GM13977 (cell line): Measurements from ENCODE around the gene FGFRL1.

ENCODE experiments used
- DNase-seq: peaks from one replicate; pipeline ENCODE4 v3.0.0; 2012; ENCODE audit warnings: low spot score
- in situ Hi-C: fragments of 300-500 bp; cut with MboI; formaldehyde crosslinking; loops from one replicate; pipeline ENCODE4 v1.12.0; 2022; ENCODE audit warnings: low sequenced_read_pairs, low pct_unique_long_range_greater_than_20kb, mixed read lengths, inconsistent platforms; ENCODE audit not compliant: unreplicated experiment
- TF ChIP-seq, protein P1 (sequence below): IDR thresholded peaks from 2 replicates; pipeline ENCODE4 v1.5.1; 2012; ENCODE audit warnings: mild to moderate bottlenecking, control low read depth; ENCODE audit not compliant: insufficient read depth; ENCODE audit errors: extremely low read depth, missing control alignments

Gene FGFRL1, protein sequence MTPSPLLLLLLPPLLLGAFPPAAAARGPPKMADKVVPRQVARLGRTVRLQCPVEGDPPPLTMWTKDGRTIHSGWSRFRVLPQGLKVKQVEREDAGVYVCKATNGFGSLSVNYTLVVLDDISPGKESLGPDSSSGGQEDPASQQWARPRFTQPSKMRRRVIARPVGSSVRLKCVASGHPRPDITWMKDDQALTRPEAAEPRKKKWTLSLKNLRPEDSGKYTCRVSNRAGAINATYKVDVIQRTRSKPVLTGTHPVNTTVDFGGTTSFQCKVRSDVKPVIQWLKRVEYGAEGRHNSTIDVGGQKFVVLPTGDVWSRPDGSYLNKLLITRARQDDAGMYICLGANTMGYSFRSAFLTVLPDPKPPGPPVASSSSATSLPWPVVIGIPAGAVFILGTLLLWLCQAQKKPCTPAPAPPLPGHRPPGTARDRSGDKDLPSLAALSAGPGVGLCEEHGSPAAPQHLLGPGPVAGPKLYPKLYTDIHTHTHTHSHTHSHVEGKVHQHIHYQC

DNA sequence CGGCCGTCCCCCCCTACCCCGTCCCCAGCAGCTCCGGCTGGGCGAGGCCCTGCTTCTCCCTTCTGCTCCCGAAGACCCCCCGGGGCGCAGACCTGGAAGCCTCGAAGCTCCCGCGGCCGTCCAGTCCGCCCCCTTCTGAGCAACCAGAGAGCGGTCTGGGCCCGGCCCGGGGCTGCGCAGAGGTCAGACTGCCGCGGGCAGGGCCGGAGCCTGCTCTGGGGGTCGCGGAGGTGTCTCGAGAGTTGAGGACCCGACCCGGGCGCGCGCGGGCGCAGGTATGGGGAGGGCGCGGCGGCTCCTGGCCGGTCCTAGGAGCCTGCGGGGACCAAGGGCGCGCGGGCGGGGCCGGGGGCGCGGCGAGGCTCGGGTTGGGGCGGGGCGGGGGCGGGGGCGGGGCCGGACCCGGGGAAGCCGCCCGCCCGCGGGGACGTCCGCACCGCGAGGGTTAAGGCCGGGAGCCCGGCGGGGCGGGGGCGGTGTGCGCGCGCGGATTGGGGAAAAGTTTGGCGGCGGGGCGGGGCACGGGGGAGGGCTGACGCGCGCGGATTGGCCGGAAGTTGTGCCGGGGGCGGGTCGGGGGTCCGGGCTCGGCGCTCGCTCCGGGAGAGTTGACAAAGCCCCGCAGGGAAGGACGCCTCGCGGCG, at the start of gene FGFRL1:
TSS of gene FGFRL1 (plus strand) at position 605 of the 644 bp plus-strand sequence. CDS start 860 bp downstream, outside the sequence.
- in situ Hi-C loops: no loop called here
- DNase-seq: peak; percentile 97
- TF ChIP-seq, protein P1, sequence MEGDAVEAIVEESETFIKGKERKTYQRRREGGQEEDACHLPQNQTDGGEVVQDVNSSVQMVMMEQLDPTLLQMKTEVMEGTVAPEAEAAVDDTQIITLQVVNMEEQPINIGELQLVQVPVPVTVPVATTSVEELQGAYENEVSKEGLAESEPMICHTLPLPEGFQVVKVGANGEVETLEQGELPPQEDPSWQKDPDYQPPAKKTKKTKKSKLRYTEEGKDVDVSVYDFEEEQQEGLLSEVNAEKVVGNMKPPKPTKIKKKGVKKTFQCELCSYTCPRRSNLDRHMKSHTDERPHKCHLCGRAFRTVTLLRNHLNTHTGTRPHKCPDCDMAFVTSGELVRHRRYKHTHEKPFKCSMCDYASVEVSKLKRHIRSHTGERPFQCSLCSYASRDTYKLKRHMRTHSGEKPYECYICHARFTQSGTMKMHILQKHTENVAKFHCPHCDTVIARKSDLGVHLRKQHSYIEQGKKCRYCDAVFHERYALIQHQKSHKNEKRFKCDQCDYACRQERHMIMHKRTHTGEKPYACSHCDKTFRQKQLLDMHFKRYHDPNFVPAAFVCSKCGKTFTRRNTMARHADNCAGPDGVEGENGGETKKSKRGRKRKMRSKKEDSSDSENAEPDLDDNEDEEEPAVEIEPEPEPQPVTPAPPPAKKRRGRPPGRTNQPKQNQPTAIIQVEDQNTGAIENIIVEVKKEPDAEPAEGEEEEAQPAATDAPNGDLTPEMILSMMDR: no peak

DNA sequence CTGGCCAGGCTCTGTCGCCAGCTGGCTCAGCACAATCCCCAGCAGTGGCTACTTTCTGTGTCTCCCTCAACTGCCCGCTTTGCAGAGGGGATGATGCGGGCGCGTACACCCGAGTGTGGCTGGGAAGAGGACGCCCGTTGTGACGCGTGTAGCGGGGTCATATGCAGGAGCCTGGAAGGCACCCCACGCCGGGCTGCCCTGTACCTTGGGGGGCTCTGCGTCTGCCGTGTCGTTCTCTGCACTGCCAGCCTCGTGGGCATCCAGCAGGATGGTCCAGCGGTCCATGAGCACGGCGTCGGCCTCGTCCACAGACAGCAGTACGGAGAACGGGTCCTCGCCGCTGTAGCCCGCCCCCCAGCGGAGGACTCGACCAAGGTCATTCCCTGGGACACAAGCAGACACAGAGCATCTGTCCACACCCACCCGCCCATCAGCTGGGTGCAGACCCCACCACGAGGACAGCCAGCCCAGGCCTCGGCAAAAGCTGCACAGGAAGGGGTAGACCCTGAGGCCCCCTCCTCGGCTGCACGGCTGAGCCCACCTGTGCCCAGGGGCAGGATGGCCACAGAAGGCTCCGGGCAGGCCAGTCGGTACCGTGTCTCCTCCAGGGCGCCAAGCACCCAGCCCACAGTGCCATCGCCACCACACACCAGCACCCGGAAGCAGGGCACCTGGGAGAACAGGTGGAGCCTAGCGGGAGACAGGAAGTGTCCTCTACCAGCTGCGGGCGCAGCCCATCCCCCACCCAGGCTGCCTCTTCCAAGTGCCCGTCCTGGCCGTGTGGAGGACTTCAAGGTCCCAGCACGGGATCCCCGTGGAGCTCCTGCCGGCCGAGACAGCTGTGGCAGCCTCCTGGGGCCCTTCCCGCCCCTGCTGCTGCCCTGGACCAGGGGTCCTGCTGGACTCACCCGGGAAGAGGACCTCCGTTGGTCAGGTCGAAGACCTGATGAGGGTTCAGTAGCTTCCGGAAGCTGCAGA, 48.9 kb upstream of the FGFRL1 start:
- in situ Hi-C loops: no loop called here
- DNase-seq: no peak
- TF ChIP-seq, protein P1: no peak

DNA sequence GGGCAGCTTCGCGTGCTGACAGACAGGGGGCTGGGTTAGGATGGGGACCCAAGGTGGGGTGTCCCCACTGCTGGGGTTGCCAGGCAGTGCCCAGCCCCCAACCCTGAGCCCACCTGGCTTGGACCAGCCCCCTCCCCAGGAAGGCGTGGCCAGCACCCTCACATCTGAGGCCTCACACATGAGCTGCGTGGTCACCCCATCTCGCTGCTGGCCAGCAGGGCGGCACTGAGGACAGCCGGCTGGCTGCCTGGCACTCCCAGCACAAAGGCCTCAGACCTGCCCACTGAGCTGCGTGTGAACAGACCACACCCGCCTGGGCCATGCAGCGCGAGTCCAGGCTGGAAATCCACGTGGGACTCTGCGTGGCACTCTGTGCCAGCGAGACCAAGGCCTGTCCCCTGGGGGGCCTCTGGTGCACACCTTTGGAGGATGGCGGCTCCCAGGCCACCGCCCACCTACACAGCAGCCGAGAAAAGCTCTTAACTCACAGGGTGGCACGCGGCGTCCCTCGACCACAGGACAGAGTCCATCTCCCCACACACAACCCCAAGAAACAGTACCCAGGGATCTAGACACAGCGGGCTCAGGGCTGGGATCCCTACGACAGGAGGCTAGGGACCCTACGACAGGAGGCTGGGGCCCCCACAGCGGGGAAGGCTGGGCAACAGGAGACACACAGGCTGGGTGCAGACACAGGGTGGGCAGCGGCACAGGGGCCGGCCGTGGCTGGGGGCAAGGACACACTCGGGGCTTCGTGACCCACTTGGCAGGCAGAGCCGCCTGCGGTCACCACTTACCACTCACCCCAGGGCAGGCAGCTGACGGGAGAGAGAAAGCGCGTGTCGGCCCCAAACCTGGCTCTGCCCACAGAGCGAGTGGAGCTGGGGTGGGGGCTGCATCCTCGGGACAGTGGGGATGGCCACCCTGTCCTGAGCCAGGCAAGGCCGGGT, 47.9 kb upstream of the FGFRL1 start:
- no peak for DNase-seq
- TF ChIP-seq, protein P1: no peak
- in situ Hi-C loops: no loop called here

DNA sequence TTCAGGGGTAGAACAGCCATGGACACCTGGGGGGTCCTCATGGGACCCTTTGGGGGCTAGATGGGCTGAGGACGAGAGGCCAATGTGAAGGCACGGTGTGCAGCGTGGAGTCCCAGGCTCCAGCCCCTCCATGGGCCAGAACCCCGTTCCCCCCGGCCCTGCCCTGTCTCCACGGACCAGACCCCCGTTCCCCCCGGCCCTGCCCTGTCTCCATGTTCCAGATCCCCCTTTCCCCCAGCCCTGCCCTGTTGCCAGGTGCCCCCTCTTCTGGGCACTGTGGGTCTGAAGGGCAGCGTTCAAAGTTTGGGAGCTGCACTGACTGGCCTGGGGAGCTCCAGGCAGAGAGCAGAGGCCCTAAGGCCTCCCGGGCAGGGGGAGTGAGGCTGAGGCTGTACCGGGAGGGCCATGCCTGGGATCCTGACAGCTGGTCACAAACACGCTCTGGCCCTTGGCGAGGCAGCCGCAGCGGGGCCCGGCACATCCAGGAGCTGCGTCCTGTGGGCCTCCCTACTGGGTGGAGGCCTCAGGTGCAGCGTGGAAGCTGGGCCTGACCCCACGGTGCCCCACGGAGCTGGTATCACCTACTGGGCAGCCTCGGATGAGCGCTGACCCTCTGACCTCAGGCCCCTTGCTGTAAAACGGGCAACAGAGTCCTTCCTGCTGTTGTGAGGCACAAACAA, 46.9 kb upstream of the FGFRL1 start:
- in situ Hi-C loops: no loop called here
- TF ChIP-seq, protein P1: no peak
- DNase-seq: no peak

DNA sequence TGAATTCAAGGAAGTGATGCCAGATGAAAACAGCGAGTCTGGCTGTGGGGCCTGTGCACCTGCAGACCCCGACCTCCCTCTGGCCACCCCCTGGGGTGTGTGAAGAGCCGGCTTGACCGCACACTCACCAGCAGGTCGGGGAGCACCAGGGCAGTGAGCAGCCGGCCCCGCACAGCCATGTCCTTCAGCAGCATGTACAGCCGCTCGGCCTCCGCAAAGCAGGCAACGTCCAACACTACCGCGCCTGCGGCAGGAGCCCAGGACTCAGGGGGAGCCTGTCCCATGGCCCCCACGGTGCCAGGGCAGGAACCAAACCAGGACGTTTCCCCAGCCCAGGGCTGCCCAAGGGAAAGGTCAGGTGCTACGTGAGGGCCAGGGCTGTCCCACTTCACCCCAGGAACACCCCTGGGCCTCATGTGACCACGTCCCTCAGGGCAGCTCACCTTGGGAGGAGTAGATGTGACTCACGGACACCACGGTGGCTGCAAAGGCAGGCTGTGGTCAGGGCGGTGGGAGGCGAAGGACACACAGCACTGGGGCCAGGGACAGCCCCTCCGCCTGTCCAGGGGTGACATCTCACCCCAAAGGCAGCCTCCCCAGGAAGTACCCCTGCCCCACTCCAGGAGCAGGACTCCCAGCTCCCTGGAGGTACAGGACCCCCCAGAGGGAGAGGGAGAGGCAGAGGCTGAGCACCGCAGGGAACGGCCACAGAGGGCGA, 46.2 kb upstream of the FGFRL1 start:
- no peak for DNase-seq
- in situ Hi-C loops: no loop called here
- TF ChIP-seq, protein P1: no peak
